Effector CD4-positive, alpha-beta T cell (primary cell): ENCODE measurements around the gene FBXO5.
"Not testable (repeated sequence)": the region's sequence is repeated elsewhere in the genome, so short reads cannot be mapped to it uniquely, and the experiment has no call there.

Source experiments
- DNase-seq: peaks from one replicate; pipeline ENCODE4 v3.0.0-alpha.2; 2020
- total RNA-seq: gene quantifications from one replicate; lab custom pipeline; 2026; lab: John Stamatoyannopoulos, UW

FBXO5 gene, protein sequence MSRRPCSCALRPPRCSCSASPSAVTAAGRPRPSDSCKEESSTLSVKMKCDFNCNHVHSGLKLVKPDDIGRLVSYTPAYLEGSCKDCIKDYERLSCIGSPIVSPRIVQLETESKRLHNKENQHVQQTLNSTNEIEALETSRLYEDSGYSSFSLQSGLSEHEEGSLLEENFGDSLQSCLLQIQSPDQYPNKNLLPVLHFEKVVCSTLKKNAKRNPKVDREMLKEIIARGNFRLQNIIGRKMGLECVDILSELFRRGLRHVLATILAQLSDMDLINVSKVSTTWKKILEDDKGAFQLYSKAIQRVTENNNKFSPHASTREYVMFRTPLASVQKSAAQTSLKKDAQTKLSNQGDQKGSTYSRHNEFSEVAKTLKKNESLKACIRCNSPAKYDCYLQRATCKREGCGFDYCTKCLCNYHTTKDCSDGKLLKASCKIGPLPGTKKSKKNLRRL
- 13.3 reads per million, percentile 38 among the genes with 10 or more reads in this experiment for total RNA-seq

DNA sequence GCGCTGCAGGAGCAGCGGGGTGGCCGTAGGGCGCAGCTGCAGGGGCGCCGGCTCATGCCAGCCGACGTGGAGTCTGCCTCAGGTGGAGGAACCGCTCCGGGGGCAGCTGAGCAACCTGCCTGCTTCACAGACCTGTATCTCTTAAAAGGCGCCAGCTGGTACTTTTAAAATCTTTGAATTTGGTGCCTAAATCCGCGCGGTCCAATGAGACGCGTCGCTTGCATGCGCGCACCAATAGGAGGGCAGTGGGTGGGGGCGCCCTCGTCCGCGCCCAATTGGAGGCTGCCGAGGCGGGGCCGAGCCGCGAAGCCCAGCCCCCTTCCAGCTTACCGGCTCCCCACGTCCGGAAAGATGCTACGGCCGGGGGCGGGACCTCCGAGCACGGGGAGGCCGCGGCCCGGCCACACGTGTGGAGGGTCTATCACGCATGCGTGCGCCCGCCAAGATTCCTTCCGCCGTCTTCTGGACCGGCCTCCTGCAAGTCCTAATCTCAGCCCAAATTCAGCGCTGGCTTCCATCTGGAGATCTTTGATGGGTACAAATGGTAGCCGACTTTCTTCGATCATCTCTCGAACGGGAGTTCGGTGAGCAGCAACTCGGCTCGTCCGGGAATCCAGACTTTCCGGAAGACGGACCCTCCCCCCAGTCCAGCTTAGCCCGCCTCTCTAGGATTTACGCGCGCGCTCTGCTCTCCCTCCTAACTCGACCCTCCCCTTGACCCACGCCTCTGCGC, at the start of gene FBXO5:
Gene FBXO5 (minus strand): TSS at position 138 of the 733 bp plus-strand sequence. CDS start 82 bp downstream, at position 56.
- peak; percentile 92 for DNase-seq

DNA sequence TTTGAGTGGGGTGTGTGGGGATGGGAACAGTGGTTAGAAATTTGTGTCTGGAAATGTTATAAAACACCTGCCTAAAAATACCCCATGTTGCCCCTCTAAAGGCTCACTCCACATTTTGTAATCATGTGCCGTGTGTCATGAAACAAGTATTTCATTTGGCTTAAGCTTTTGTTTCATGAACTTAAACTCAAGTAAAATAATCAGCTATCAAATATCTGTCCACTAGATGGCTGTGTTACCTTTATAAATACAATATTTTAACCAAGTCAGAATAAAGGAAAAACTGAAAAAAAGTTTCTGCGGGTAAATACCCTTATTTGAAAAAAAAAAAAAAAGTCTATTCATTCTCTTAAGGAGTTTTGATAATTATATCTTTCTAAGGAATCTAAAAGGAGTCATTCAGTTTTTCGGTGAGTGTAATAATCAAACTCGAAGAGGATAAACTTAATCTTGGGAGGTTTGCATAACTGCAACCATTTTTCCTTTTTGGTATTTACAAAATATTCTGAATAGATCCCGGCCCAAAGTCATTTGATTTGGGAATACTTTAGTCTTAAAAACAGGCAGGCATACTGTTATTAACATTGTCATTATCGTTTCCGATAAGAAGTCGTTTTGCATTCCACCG, 49.5 kb upstream of the FBXO5 start:
- DNase-seq: no peak

DNA sequence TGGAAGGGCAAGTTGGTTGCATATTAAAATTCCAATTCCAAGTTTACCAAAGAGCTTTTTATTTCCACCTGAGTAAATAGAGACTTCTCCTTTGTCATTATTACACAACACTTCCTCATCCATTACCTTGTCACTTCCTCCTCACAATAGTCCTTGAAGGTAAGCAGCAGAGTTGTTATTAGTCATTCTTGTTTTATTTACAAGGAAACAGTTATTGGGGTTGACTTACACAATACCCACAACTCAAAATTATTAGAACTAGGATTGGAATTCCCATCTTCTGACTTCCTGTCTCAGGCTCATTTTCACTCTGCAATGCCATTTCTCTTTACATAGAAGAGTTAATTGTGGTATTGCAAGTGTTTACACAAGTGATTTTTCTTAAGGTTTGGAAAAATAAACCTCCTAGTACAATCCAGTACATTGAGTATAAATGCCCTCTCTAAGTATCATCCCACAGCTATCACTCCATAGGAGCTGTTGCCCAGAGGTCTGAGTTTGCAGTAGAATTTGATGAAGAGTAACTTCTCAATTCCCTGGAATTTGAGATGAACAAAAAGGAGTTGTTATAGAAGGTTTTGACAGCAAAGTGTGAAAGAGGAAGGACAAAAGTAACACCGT, 48.6 kb upstream of the FBXO5 start:
- DNase-seq: no peak

DNA sequence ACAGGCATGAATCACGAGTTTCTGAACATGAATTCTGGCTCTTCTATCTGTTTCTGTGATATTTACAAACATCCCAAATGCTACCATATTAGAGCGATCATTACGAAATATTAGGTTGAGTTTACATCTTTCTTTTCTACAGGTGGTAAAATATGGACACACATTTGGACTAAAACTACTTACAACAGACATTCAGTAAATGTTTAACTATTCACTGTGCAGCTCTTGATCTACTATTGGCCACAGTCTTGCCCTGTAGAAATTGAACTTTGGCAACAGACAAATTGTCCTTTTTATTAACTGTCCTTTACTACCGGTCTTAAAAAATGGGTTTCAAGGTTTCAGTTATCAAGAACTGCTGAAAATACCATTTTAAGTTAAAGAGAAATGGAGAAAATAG, 46.1 kb upstream of the FBXO5 start:
- DNase-seq: no peak

DNA sequence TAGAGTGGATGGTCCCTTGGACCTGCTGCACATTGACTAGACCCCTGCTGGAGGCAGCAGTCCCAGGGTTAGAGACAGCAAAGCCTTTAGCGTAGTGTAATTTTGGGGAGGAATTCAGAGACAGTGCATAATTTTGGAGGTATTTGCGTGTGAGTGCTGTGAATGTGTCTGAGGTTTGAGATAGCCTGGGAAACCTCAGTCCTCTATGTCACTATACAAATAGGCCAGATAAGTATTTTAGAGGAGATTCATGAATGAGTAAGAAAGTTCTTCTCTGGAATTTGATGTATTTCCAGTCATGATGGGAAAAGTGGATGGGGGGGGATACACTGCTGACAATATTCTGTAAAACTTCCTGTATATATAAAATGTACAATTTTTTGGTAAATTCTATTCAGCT, 45.4 kb upstream of the FBXO5 start:
- DNase-seq: no peak

DNA sequence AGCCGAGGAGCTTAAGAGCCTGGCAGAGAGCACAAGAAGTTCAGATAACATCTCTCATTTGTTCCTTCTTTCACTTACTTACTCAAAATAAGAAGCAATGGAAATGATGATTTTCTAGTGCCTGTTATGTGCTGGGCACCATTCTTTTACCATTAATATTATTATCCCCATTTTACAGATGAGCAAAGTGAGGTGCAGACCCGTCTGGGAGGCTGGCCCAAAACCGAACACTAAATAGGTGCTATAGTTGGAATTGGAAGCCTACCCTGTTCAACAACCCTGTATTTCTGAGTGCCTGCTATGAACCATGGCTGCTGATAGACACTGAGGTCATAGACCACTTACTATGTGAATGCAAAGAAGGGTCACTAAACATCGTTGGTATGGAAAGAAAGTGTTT, 44.6 kb upstream of the FBXO5 start:
- no peak for DNase-seq

DNA sequence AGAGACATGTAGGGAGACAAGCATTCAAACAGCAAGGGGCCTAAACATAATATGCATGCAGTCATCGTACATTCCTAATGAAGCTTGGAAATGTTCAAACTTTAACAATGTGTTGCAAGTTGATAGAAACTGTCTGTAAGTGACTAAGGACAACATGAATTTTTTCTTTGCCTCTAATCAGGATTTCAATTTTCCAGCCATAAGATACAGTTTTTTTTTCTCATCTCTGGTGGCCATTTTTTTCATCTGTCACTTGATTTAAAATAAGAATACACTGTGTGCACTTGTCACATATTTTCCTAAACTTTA, 41.8 kb upstream of the FBXO5 start:
- DNase-seq: no peak

DNA sequence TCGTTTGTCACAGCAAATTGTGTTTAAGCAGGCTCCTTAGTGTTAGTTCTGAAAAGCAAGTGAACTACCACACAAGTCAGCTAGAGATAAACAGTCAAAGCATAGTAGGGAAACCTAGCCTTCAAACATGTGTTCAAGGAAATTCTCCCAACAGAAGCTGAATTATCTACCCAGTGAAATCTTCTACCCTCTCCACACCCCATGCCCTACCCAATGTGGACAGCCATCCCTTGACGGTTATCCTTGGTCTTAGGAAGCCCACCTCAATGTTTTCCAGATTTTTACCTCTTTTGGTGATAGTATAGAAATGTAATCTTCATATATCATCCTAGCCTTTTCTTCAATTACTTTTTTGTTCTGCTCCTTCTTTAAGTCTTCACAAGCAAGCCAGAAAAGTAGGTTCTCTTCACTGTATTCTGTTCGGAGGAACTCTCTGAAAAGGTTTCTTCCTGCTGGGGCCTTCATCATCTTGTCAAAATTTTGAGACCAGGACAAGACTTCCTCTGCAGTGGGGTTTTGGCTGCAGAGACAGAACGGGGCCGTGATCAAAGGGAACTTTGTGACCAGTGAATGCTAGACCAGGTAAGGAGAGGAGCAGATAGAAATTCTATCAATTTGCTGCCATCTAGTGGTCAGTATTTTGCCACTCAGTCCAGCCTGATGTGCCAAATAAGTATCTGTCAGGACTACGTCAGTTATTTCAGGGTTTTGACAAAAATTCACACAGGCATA, 41.3 kb upstream of the FBXO5 start:
- DNase-seq: peak; percentile 33

DNA sequence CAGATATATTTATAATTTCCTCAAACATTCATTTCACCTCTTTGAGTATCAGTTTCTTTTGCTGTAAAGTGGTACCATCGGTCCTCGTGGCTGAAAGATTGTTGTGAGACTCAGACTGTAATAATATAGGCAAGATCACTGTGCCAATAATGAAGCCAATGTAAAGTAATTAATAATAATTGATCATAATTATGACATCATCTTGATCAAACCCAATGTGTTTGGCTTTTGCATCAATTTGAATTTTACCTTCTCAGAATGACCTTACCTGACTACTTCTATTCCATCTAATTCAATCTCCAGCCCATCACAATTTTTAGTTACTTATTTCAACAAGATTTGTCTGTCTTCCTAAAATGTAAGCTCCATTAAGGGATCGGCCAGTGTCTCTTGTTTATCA, 35.5 kb upstream of the FBXO5 start:
- DNase-seq: no peak

DNA sequence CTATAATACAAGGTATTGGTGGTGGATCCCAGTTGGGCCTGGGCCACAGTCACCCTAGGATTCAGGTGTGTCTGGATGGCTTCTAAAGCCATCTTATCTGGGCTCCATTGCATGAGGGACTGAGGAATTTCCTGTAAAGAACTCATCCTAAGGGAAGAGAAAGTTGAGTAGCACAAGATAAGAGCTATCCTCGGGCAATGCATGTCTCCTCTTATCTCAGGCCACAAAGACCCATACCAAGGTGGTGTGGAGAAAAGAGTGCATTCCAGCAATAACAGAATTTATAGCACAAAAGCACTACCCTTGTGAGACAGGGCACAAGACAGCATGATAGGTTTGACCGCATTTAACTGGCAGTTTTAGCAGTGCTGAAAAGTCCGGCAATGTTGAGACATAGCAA, 34.0 kb upstream of the FBXO5 start:
- DNase-seq: no peak

DNA sequence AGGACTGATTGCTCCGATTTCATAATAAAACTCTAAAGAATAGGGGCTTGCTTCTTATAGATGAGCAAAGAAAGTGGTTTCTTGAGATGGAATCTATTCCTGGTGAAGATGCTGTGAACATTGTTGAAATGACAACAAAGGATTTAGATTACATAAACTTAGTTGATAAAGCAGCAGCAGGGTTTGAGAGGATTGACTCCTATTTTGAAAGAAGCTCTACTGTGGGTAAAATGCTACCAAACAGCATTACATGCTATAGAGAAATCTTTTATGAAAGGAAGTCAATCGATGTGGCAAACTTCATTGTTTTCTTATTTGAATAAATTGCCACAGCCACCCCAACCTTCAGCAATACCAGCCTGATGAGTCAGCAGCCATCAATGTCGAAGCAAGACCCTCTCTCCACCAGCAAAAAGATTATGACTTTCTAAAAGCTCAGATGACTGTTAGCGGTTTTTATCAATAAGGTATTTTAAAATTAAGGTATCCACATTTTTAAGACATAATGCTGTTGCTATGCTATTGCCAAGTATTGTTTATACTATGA, 32.3 kb upstream of the FBXO5 start:
- no peak for DNase-seq

DNA sequence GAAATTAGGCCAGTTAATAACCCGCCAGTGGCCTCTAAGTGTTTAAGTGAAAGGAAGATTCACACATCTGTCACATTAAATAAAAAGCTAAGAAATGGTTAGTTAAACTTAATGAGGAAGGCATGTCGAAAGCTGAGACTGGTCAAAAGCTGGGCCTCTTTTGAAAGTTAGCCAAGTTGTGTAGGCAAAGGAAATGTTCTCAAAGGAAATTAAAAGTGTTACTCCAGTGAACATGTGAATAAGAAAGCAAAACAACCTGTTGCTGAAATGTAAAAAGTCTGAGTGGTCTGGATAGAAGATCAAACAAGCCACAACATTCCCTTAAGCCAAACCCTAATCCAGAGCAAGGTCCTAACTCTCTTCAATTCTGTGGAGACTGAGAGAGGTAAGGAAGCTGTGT, 30.6 kb upstream of the FBXO5 start:
- DNase-seq: no peak

DNA sequence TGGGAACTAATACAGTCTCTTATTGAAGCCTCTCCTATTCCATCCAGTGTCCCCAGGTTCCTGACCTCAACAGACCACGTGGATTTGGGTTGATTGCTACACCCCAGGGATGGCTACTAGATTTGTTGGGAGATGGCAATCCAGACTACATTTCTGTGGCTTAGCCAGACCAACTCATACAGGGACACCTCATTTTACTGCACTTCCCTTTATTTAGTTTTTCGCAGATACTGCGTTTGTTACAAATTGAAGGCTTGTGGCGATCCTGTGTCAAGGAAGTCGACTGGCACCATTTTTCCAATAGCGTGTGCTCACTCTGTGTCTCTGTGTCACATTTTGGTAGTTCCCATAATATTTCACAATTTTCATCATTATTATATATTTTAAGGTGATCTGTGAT, 30.0 kb upstream of the FBXO5 start:
- no peak for DNase-seq

DNA sequence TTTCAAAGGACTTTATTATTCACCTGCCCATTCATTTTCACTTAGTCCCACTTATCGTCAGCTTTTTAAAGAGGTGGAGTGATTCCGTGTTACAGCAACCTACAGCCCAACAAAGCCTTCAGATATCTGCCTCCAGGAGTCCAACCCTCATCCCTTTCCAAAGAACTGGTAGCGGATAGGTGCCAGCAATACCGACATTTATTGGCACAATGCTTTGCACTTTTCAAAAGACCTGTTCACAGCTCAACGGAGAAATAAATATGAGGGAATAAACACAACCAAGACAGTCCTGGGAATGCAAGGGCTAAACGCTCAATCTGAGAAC, 20.5 kb upstream of the FBXO5 start:
- DNase-seq: no peak

DNA sequence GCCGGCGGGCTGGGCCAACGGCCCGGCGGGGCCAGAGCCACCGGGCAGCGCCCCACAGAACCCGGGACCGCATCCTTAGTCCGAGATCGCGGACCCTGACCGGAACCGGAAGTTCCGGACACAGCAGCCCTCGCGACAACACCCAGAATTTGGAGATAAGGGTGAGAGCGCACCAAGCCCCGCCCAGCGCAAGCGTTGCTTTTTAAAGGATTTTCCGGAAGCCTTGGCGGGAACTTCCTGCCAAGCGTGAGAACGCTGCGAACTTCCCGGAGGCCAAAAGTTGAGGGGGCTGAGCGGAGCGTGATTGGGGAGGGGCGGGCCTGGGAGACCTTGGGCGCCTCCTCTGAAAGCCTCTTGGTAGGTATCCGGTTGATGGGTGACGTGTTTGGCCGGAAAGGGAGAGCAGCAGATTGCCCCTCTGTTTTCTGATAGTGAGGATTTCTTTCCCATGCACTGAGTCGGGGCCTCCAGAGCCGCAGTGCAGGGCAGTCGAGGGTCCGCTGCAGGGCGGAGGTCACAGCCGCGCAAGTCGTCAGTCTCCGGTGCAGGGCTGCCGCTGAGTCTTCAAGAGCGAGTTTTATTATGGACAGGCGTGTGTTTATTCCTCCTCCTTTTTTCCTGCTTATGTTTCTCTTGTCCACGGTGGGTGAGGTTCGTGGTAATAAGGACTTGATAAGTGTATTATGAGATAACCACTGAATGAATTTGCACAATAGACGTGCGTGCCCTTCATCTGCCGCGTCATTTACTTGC, 19.9 kb upstream of the FBXO5 start, which contains the start of gene MTRF1L:
Gene MTRF1L (minus strand): TSS at position 97 of the 753 bp plus-strand sequence. CDS start 24 bp downstream, at position 73.
- peak; percentile 80 for DNase-seq

DNA sequence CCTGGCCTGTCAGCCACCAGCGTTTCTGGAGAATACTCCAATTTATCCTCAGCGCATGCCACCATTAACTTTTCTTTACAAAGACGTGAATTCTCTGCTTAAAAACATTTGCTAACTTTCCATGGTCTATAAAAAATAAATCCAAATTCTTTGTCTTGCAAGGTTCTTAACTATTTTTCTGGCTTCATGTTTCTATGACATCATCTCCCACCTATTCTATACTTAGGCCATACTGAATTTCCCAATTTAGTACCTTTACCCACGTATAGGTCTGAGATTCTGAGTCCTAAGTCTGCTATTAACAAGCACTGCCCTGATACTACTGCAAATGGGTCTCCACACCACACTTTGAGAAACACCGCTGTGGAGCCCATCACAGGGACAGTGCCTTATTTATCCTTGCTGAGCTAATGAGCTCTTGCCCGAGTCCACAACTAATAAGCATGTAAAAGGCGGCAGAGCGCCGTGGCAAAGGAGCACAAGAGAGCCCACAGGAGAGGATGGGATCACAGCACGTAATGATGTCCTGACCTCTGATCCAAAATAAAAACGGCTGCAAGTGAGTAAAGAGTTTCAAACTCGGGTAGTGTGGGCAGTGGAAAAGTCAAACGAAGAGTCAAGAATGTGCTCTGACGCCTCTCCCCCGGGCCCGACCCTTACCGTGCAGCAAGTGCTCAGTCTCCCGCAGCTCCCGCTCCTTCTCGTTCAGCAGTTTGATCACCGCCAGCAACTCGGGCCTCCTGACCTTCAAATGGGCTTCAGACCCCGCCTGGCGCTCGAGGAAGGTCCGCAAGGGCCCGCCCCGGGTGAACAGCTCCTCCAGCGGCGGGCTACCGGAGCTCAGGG, 19.1 kb upstream of the FBXO5 start:
- no peak for DNase-seq

DNA sequence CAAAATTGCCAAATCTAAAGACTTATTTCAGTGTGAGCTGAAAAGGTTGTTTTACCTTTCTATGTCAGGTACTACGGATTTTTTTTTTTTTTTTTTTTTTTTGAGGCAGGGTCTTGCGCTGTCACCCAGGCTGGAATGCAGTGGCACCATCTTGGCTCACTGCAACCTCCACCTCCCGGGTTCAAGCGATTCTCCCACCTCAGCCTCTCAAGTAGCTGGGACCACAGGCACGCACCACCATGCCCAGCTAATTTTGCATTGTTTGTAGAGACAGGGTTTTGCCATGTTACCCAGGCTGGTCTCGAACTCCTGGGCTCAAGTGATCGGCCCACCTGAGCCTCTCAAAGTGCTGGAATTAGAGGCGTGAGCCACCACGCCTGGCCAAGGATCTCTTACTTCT, 17.9 kb upstream of the FBXO5 start:
- not testable (repeated sequence) for DNase-seq

DNA sequence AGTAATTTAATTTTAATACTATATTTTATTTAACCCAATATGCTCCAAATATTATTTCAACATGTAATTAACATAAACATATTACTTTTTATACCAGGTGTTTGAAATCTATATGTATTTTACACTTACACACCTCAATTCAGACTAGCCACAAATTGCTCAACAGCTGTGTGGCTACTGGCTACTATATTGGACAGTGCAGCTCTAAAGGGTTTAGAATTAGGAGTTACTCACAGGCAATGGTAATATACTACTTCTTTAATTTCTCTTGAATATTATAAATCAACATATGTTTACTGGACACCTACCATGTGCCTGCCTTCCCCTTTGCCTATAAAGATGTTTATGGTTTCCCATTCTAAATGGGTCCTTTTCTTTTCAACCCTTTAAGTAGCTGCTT, 17.4 kb upstream of the FBXO5 start:
- DNase-seq: no peak

DNA sequence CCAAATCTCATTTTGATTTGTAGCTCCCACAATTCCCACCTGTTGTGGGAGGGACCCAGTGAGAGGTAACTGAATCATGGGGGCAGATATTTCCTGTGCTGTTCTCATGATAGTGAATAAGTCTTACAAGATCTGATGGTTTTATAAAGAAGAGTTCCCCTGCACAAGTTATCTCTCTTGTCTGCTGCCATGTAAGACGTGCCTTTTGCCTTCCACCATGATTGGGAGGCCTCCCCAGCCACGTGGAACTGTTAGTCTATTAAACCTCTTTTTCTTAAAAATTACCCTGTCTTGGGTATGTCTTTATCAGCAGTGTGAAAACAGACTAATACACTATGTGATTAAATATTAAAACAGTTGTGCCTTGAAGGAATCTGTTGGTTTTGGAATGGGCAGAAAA, 16.7 kb upstream of the FBXO5 start:
- not testable (repeated sequence) for DNase-seq

DNA sequence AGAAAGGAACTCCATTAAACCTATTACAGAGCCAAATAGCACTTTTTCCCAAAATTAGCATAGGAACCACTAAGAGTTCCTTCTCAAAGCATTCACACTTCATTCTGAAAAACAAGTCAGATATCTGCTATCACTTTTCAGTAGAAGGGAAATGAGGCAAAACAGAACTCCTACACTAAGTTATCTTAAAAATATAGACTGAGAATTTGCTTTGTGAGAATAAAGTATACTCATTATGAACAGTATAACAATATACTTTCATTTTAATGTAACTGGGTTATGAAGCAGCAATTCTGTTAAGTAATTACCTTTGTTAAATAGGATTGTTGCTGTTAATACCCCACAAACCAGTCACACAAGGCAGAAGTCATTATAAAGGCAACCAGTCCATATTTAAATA, 11.0 kb upstream of the FBXO5 start:
- no peak for DNase-seq

DNA sequence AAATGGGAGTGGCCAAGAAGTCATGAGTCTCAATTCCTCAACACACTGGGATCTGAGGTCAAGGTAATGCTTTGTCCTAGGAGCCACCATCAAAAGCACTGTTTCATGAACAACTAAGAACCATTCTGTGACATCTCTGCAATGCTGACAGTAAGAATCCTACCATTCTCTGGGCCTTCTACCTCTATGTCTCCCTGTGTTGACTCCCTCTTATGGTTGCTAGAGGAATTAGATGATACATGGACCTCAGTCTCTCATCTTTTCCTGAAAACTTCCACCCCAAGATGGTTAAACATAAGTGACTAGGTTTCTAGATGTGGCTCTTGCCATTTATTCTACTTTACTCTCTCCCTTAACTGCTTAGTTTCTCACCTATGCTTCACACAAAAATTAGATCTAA, 10.6 kb upstream of the FBXO5 start:
- DNase-seq: no peak
